C1 segment of cervical spinal cord (tissue), 14 donors: Measurements from ENCODE around the gene SALL3.

ENCODE experiments used
- DNase-seq, 14 donors: peaks; one replicate each; lab custom pipeline; 2025; lab: John Stamatoyannopoulos, UW

Gene SALL3

DNA sequence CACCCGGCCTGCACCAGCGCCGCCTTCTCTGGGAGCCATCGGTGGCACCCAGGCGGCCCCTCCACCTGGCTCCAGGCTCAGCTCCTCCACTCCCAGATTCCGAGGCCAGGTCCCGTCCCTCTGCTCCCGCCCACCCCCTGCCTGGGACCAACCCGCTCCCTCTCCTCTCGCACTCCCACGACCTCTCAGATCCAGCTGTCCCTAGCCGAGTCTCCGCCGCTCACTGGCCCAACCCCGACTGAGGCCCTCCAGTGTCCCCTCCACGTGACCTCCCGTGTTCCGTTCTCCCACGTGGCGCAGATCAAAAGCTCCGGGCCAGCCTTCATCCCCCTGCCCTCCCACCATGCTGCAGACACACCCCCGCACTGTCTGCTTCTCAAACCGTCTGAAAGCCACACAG lies 14.4 kb upstream of the SALL3 start:
- DNase-seq = no peak

- no peak for DNase-seq
Measured at GRCh38 chr18:78965917-78966792, 13.5 kb upstream of the SALL3 start.

GRCh38 chr18:78966793-78967106 lies 12.9 kb upstream of the SALL3 start:
- DNase-seq = no peak

DNA sequence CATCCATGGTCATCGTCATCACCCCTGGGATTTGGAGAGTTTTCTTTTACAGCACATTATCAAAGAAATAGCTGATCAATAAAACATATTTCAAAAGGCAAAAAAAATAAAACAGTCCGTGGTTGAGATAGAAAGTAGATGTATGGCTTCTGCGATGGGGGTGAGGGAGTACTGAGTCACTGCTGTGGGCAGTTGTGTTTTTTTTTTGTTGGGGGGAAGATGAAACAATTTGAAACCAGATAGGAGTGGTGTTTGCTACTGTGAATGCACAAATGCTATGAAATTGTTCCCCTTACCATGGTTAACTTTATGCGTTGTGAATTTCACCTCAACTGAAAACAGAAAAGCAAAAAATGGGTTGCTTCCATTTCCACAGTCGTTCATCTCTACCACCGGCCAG lies 11.9 kb upstream of the SALL3 start:
- no peak for DNase-seq

DNA sequence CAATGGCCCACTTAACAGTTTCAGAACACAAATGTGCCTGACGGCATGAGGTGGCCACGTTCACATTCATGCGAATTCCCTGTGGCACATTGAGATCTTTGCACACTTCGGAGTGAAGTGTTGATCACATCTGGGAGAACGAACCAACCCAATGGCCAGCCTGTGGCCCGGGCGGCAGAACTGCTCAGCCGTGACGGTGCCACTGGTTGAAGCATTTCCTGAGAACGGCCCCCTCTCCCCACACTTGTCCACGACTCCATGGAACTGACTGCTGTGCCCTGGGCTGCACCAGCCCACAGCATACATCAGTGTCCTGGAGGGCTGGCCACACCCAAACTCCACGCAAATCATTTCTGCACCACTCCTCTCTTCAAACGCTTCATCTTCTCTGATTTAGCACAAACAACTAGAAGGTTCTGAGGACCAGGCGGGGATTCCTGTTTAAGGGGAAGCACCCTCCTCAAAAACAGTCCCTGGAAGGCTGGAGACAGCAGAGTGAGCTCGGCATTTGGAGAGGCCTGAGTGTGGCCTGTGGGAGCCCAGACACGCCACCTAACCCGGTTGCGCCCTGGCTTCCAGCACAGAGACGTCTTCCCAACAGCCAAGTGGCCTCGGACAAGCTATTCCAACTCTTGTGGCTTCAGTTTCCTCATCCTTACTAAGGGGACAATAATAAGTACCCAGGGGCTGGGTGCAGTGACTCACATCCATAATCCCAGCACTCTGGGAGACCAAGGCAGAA lies 9.9 kb upstream of the SALL3 start:
- no peak for DNase-seq

GRCh38 chr18:78970774-78971333 lies 8.8 kb upstream of the SALL3 start:
- no peak for DNase-seq

DNA sequence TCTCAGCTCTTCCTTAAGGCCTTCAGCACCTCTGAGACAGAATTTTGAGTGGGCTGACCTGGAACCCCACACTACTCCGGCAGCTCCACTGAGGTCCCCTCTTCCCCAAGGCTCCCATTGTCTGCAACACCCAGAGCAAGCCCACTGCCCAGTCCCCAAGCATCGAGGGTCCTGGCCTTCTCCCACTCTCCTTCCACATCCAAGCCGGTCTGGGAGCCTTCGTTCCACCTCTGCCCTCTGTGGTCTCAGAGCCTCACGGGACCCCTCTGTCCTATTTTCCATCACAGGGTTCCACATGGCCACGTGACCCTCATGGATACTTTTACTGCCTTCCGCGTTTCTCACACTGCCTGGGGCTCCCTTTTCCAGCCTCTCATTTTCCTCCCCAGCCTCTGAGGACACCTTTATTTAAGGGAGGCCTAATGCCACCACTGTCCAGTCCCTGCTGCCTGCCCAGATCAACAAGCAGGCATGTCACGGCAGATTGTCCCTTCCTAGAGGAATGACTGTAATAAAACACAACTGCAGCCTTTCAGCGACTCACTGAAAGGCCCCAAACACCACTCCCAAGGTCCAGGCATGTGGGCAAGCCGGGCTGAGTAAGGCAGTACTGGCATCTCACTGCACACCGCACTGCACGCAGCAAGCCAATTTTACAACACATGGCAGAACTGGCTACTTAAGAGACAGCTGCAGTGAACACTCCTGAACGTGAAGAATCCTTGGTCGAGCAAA lies 7.9 kb upstream of the SALL3 start:
- DNase-seq = no peak

DNA sequence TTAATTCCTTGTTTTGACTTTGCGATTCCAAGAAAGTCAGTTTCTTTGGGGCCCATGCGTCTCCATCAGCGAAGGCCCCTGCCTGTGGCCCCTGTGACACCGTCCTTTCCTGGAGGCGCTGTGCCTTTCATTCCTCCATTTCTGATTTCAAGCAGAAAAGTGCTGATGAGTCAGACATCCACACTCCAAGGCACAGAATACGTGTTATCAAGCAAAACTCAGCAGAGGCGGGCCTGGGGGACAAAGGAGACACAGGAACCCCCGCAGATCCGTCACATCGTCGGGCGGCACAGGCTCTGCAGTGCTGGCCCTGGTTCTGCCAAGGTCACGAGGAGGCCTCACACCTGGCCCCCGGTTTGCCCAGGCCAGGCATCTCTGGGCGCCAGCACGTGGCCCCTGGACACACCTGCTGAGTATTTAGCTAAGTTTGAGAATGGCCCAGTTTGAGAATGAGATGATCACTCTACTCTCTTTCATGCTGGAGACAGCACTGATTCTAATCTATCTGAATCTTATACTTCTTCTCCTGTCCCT lies 7.2 kb upstream of the SALL3 start:
- no peak for DNase-seq

DNA sequence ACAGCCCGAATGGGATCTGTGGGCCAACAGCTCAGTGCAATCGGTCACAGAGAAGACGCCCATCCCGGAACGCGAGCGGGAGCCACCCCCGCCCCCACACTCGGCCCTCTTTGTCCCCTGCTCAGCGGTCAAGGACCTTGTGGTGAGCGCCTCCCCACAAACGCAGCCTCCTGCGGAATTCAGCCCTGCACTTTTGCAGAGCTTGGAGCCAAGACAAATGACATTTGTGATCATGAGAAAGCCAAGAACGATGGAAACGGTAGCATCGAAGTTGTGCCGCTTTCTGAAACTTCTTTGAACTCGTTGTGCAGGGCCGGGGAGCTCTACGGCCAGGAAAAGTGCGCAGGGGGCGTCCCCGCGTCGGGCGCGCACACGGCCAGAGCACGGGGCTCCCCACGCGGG lies 6.7 kb upstream of the SALL3 start:
- DNase-seq = no peak

GRCh38 chr18:78973357-78974083 lies 6.1 kb upstream of the SALL3 start:
- DNase-seq = no peak

GRCh38 chr18:78974115-78974761 lies 5.4 kb upstream of the SALL3 start:
- DNase-seq = no peak

GRCh38 chr18:78975292-78975691 lies 4.3 kb upstream of the SALL3 start:
- DNase-seq = no peak

DNA sequence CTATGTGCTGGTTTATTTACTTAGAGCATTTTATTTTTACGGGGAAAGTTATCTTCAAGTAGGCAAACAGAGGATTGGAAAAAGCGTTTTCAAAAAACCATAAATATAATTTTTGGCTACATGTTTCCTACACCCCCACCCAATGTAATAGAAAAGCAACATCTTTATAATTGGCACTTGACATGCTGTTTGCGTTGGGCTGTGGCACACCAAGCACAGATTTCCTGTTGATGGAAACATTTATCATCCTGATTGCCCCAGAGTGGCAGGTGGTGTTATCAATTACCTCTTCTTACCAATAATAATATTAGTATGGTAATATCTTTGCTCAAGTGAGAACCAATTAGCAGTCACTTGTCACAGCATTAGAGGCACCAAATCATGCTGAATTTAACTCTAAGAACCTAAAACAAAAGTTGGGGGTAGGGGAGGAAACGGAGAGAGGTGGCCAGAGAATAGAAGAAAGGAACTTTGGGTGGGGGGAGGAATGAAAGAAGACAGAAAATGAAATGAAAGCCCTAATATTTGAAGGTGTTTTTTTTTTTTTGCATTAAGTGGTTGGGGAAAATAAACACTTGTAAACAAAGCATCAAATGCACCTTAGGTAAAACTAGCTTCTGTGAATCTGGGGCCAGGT lies 3.8 kb upstream of the SALL3 start:
- DNase-seq = no peak

- no peak for DNase-seq
Measured at GRCh38 chr18:78976765-78977636, 2.6 kb upstream of the SALL3 start.

DNA sequence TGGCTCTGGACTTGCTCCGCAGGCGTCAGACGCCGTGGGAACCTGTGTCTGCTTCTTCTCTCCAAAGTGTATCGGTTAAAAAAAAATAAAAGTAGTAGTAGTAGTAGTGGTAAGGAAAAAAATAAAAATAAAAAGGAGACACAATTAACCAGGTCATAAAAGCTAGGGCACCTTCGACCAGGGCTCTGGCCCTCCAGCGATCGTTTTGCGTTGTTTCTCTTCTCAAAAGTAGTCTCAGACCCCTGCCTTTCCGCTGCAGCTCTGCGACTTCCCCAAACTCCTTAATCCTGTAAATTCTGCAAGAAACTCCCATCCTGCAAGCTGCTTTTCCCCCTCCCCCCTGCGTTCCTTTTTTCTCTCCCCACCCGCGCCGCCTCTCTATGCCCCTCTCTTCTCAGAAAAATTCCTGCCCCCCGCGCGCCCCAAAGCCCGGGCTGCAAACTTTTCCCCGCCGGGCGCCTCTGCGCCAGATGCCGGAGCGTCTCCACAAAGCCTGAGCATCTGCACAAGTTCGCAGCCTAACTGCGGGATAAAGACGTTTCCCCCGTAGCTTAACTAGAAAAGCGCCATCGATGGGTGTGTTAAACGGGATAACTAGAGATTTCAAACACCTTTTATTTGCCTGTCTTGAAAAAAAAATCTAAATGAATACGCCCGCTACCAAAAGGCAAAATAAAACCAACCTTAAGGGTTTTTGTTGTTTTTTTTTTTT lies 1.8 kb upstream of the SALL3 start:
- peak in 1 of 14 donors; percentile 32 for DNase-seq

DNA sequence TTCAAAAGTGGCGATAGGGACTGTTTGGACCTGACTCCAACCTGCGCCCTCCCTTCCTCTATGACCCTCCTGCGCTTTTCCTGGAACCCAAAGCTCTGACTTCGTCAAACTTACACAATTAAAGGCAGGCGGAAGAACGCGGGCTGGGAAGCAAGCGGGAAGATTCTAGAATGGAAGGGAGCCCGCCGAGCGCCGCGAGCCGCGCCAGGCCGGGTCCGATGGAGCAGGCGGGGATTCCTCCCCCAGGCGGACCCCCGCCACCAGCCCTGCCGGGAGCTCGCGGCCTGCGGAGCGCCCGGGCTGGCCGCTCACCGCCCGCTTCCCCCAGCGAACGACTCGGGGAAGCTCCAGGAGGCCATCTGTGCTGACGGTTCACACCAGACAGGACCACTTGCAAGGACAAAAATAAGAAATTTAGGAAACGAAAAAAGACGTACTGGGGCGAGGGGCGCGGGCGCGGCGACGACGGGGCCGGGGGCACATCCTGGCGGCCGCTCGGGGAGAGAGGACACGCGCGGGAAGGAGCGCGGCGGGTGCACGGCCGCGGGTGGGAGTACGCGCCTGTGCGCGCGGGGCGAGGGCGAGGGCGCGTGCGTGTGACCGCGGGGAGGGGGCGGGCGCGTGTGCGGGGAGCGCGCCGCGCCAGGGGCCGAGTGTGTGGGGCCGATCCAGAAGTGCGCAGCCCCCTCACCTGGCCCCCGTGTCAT lies 1.1 kb upstream of the SALL3 start:
- peak in 3 of 14 donors; percentile 67 to 81 (median 79) for DNase-seq

DNA sequence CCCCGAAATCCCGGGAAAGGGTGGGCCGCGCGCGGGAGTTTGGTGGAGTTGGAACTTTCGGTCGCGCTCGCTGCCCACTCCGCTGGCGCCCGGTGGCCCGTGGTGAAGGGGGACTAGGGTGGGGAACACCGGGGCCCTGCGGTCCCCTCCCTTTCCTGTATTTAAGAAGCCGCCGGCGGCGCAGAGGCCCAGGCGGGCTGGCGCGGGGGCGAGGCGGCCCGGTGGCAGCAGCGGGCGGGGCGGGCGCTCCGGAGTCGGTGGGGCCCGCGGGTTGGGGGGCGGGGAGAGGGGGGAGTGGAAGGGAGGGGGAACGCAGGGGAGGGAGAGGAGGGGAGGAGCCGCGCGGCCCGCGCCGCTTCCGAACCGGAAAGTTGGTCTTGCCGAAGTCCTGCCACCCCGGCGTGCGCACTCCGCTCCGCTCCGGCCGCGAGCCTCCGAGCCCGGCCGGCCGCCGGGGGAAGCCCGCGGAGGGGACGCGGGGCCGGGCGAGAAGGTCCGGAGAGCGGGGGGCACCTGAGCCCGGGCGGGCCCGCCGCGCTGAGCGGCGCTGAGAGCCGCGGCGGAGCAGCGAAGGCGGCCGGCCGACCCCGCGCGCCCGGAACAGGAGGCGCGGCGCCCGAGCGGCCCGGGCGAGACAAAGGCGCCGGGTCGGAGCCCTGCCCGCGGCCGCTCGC lies 425 bp upstream of the SALL3 start:
- peak in 5 of 14 donors; percentile 27 to 82 (median 70) for DNase-seq
